HTERT RPE-1 (cell line): ENCODE measurements around the gene MYL9.

Experiments
- in situ Hi-C: fragments of 300-500 bp; cut with MboI; formaldehyde crosslinking; loops from 4 replicates; pipeline ENCODE4 v1.14.3; 2020; ENCODE audit warnings: low sequenced_read_pairs

MYL9 gene

GRCh38 chr20:36525620-36526365 is 15.5 kb upstream of the MYL9 start:
- in situ Hi-C loops = no loop called here

- in situ Hi-C loops = no loop called here
These were observed 14.8 kb upstream of the MYL9 start for GRCh38 chr20:36526521-36527011.

GRCh38 chr20:36527331-36528125 is 13.8 kb upstream of the MYL9 start:
- in situ Hi-C loops = no loop called here

DNA sequence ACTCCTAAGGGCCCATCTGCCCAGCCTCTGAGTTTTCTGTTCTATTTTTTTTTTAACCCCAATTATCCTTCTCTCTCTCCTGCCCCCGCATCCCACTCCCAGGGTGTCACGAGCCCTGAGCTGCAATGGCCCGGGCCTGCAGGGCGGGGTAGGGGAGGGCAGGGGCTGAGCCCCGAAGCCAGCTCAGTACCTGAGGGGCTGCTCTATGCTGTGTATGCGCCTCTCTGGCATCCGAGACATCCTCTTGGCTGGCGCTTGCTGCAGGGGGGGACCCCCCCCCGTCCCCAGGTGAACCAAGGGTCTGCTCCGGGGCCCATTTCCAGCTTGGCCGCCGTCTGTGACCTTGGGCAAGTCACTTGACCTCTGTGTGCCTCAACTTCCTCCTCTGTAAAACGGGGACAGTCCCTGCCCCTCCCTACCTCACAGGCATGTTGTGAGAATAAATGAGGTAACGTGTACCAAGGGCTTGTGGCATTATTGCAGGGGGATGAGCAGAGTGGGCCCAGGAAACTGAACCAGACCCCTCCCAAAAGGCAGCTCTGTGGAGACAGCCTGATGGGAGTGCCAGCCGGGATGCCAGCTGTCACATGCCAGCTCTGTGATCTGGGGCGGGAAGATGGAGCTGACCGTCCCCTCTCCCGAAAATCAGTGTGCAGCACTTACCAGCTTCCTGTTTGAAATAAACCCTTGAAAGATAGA is 13.0 kb upstream of the MYL9 start:
- in situ Hi-C loops = no loop called here

GRCh38 chr20:36528875-36529417 is 12.4 kb upstream of the MYL9 start:
- in situ Hi-C loops = no loop called here

DNA sequence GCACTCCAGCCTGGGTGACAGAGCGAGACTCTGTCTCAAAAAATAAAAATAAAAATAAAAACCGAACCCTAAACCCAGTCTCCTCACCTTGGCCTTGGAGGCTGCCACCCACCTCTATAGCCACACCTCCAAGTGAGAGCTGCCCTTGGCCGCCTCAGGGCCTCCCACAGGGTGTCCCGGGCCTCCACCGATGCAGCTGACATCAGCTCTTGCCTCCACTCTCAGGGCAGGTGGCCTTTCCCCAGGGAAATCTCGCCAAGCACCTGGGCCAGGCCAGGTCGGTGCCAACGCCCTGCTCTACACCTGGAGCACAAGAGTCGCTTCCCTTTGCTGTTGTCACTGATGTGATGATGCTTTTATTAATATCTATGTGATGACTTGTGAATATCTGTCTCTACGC is 8.9 kb upstream of the MYL9 start:
- in situ Hi-C loops = no loop called here

- in situ Hi-C loops = no loop called here
These were observed 8.5 kb upstream of the MYL9 start for GRCh38 chr20:36532822-36533221.

- in situ Hi-C loops = no loop called here
These were observed 3.1 kb upstream of the MYL9 start for GRCh38 chr20:36538026-36538722.

- in situ Hi-C loops = no loop called here
These were observed 638 bp upstream of the MYL9 start for GRCh38 chr20:36540551-36541211.

DNA sequence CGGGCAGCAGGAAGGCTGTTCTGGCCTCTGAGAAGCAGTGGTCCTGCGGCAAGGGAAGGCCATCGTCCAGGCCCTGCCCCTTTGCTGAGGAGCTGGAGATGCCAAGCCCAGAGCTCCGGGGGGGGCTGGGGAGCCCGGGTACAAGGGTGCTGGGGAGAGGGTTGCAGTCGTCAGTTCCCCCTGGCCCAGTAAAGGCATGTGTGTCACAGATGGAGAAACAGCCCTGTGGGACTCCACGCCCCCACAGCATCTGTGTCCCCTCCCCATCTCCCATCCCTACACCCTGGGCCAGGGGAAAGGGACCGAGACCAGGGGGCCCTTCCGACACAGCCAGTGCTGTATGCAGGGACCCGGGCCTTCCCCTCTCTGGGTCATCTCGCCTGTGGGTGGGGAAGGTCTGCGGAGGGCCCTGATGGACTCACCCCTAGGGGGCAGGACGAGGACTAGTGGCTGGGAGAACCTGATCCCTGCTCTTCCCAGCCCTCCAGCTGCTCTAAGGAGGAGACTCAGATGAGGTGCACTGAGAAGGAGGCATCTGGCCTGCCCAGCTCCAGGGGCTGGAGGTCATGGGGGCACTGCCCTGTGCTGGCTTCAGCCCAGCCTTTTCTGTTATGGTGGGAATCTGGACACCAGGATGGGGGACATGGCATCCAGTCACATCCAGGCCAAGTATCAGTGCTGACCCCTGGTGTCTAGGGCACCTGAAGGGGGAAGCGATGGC is 609 bp downstream of the MYL9 start:
- in situ Hi-C loops = no loop called here

GRCh38 chr20:36542516-36543183 is 1.3 kb downstream of the MYL9 start:
- in situ Hi-C loops = no loop called here

GRCh38 chr20:36543184-36544133 is 2.1 kb downstream of the MYL9 start:
- in situ Hi-C loops = no loop called here

- in situ Hi-C loops = no loop called here
These were observed 3.1 kb downstream of the MYL9 start for GRCh38 chr20:36544134-36545018.

GRCh38 chr20:36546111-36546736 is 4.9 kb downstream of the MYL9 start:
- in situ Hi-C loops = no loop called here

GRCh38 chr20:36547186-36548005 is 6.1 kb downstream of the MYL9 start:
- in situ Hi-C loops = no loop called here

DNA sequence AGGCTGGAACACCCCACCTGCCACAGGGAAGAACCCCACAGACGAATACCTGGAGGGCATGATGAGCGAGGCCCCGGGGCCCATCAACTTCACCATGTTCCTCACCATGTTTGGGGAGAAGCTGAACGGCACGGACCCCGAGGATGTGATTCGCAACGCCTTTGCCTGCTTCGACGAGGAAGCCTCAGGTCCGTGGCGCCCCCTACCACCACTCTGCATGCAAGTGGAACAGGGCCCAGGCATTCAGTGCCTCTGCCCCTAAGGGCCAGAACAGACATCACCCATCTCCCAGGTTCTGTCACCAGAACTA is 6.6 kb downstream of the MYL9 start:
- in situ Hi-C loops = no loop called here
